ENCODE results near the gene COL24A1. TPM values are rescaled to one million over a fixed set of nuclear protein-coding genes. Genes with fewer than 3 reads are reported as not detected.

Gene COL24A1
- total and polyA plus RNA-seq, 2 donors (not counting 3 experiments of a cell fraction or from before 2014, with no cell fraction given), result 0.03 TPM; not detected in 1

- Histone ChIP-seq H4K20me1 (replicated peaks; ENCODE audit: control insufficient read depth, extremely low read depth, insufficient read depth, low read length) (no peaks in the 10 kb centered on the region), H3K27ac (ENCODE audit: insufficient read depth, low read depth, low read length) (no peak overlapping the region), H3K27me3 (ENCODE audit: control insufficient read depth in 2 of 2, insufficient read depth in 2 of 2, low read length in 2 of 2) (peaks cover 7 to 35% of the 10 kb centered on the region in 2 experiments), H3K4me1 (ENCODE audit: control insufficient read depth, extremely low read depth, insufficient read depth, low read length) (no peaks in the 10 kb centered on the region), H3K9me1 (replicated peaks; ENCODE audit: control insufficient read depth, extremely low read depth, insufficient read depth, low read length) (no peaks in the 10 kb centered on the region), H3K4me2 (ENCODE audit: insufficient read depth, low read length) (no peak overlapping the region), H3K9me3 (replicated peaks; ENCODE audit: control insufficient read depth, insufficient read depth, low read length) (no peaks in the 10 kb centered on the region), H2AFZ (ENCODE audit: low read depth, low read length) (no peak overlapping the region), H3K4me3 (replicated peaks in 1 of 3; ENCODE audit: insufficient read depth in 1 of 3, low read depth in 1 of 3, low read length in 3 of 3) (no peak overlapping the region), H3K79me2 (ENCODE audit: control insufficient read depth, insufficient read depth, low read length) (no peaks in the 10 kb centered on the region), H3K36me3 (ENCODE audit: control insufficient read depth in 2 of 2, extremely low read depth in 1 of 2, insufficient read depth in 2 of 2, low read length in 2 of 2) (no peaks in the 10 kb centered on the region), H3K9ac (replicated peaks; ENCODE audit: extremely low read depth, insufficient read depth, low read length) (no peak overlapping the region)
- dilution Hi-C loops (cut with MboI; ENCODE audit: extremely low pct_ligation_motif_present, low sequenced_read_pairs), result no loop called here
- CTCF ChIA-PET, result interaction anchor here (1.0 to 1.2 kb wide), 2 partner anchors 8 to 14 kb away, joined by 3 read pairs; no protein-coding TSS in a partner anchor
- no peak for FAIRE-seq
- intact Hi-C loops (cut with micrococcal nuclease), result no loop called here
- no peak for TF ChIP-seq GATA2 (IDR thresholded peaks at IDR 0.05; ENCODE audit: insufficient read depth, insufficient read length, low read depth, low read length)
- TF ChIP-seq MAX (IDR thresholded peaks at IDR 0.05; ENCODE audit: insufficient read depth, insufficient read length), result no peak
- TF ChIP-seq POLR2AphosphoS5 (IDR thresholded peaks at IDR 0.05; ENCODE audit: insufficient read depth, low read depth, low read length), result no peak
- no peak for TF ChIP-seq POLR2A (IDR thresholded peaks at IDR 0.05; ENCODE audit: low read depth, low read length)
- no peak for TF ChIP-seq FOS (IDR thresholded peaks at IDR 0.05; ENCODE audit: borderline replicate concordance, insufficient read depth, low read length)
- no peak for TF ChIP-seq EZH2 (IDR thresholded peaks at IDR 0.05; ENCODE audit: borderline replicate concordance, low read depth, low read length, severe bottlenecking)
- TF ChIP-seq CTCF (IDR thresholded peaks at IDR 0.05; ENCODE audit: extremely low read depth in 1 of 2, insufficient read depth in 1 of 2, low read depth in 1 of 2, low read length in 2 of 2), result no peak
- no peak for TF ChIP-seq MYC (IDR thresholded peaks at IDR 0.05; ENCODE audit: low read depth, low read length)
- no peak for TF ChIP-seq JUN (IDR thresholded peaks at IDR 0.05; ENCODE audit: borderline replicate concordance, insufficient read depth, insufficient read length, low read depth)
- POLR2A ChIA-PET, result no interaction called here
- no peak for DNase-seq (ENCODE audit: low read depth, low spot score)
- BruUV-seq (replicated peaks), result no TSS peak
These were observed 298.6 kb downstream of the COL24A1 start for GRCh38 chr1:85857991-85858390.

Data from endothelial cell of umbilical vein (primary cell).